IMR-90 (cell line): ENCODE measurements around the gene PALLD.

ENCODE experiments used
- MAFK ChIP-seq: IDR thresholded peaks from 2 replicates; pipeline ENCODE4 v1.6.1; 2012; ENCODE audit warnings: low read depth, low read length, improper control_type of control experiment
- POLR2A ChIP-seq: IDR thresholded peaks from 2 replicates; pipeline ENCODE4 v1.6.1; 2012; ENCODE audit warnings: mild to moderate bottlenecking, low read depth, low read length
- RFX5 ChIP-seq: IDR thresholded peaks from 2 replicates; pipeline ENCODE4 v1.8.0; 2012; ENCODE audit warnings: low read depth, mild to moderate bottlenecking, low read length, moderate library complexity
- TF ChIP-seq, protein P1 (sequence below): conservative IDR thresholded peaks from 2 replicates; pipeline ENCODE4 v1.5.1; 2012; ENCODE audit warnings: mild to moderate bottlenecking, low read depth, low read length, improper control_type of control experiment

DNA sequence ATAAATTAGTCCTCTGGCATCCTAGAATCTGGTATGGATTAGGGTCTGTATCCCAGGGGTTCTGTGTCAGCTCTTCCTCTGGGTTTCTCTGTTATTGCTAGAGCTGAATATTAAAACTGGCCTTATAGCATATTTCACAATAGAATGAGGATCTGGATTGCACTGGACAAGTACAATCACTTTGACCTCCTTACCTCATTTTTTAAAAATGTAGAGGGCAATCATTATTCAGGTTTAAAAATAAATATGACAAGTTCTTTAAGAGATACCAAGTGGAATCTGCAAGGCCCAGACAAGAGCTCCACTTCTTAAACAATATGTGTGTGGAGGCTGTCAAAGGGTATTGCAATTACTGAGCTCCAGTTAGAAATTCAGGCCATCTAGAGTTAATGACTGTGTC is 1.4 kb downstream of the PALLD start:
- TF ChIP-seq MAFK = no peak
- no peak for TF ChIP-seq POLR2A
- TF ChIP-seq RFX5 = no peak
- TF ChIP-seq, protein P1, sequence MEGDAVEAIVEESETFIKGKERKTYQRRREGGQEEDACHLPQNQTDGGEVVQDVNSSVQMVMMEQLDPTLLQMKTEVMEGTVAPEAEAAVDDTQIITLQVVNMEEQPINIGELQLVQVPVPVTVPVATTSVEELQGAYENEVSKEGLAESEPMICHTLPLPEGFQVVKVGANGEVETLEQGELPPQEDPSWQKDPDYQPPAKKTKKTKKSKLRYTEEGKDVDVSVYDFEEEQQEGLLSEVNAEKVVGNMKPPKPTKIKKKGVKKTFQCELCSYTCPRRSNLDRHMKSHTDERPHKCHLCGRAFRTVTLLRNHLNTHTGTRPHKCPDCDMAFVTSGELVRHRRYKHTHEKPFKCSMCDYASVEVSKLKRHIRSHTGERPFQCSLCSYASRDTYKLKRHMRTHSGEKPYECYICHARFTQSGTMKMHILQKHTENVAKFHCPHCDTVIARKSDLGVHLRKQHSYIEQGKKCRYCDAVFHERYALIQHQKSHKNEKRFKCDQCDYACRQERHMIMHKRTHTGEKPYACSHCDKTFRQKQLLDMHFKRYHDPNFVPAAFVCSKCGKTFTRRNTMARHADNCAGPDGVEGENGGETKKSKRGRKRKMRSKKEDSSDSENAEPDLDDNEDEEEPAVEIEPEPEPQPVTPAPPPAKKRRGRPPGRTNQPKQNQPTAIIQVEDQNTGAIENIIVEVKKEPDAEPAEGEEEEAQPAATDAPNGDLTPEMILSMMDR = no peak
